SK-N-SH treated with all-trans-retinoic acid at 6 μM for 48 hours (cell line): ENCODE data around the gene STATH.

ENCODE experiments used
- ARNTL ChIP-seq: fragments of 450-650 bp; formaldehyde crosslinking; IDR thresholded peaks from 2 replicates; pipeline ENCODE4 v1.5.0; 2020; ENCODE audit warnings: low read depth, mild to moderate bottlenecking, moderate library complexity, borderline replicate concordance
- BACH2 ChIP-seq: fragments of 250-450 bp; sonication (Bioruptor Pico); IDR thresholded peaks from 2 replicates; pipeline ENCODE4 v1.9.0; 2021; ENCODE audit warnings: mild to moderate bottlenecking, borderline replicate concordance
- CREB5 ChIP-seq: fragments of 250-450 bp; sonication (Bioruptor Pico); IDR thresholded peaks from 2 replicates; pipeline ENCODE4 v1.5.1; 2020; ENCODE audit warnings: low read depth, mild to moderate bottlenecking, moderate library complexity
- CSRNP3 ChIP-seq: fragments of 250-450 bp; sonication (Bioruptor Pico); IDR thresholded peaks from 2 replicates; pipeline ENCODE4 v1.5.1; 2021; ENCODE audit warnings: mild to moderate bottlenecking, moderate library complexity
- PATZ1 ChIP-seq: fragments of 250-450 bp; sonication (Bioruptor Pico); IDR thresholded peaks from 2 replicates; pipeline ENCODE4 v1.8.0; 2020; ENCODE audit warnings: mild to moderate bottlenecking, moderate library complexity, borderline replicate concordance
- RARB ChIP-seq: fragments of 250-450 bp; sonication (Bioruptor Pico); IDR thresholded peaks from 2 replicates; pipeline ENCODE4 v1.8.0; 2021; ENCODE audit warnings: mild to moderate bottlenecking, moderate library complexity
- TSHZ2 ChIP-seq: fragments of 250-450 bp; sonication (Bioruptor Pico); IDR thresholded peaks from 2 replicates; pipeline ENCODE4 v1.5.0; 2020; ENCODE audit warnings: mild to moderate bottlenecking, moderate library complexity
- ZC3H10 ChIP-seq: fragments of 250-450 bp; sonication (Bioruptor Pico); IDR thresholded peaks from 2 replicates; pipeline ENCODE4 v1.5.1; 2021; ENCODE audit warnings: mild to moderate bottlenecking, moderate library complexity
- ZFP3 ChIP-seq: fragments of 250-450 bp; sonication (Bioruptor Pico); IDR thresholded peaks from 2 replicates; pipeline ENCODE4 v1.5.0; 2020; ENCODE audit warnings: mild to moderate bottlenecking, moderate library complexity
- ZFP30 ChIP-seq: fragments of 450-650 bp; formaldehyde crosslinking; IDR thresholded peaks from 2 replicates; pipeline ENCODE4 v1.5.0; 2022; ENCODE audit warnings: mild to moderate bottlenecking, moderate library complexity
- ZNF565 ChIP-seq: fragments of 450-650 bp; formaldehyde crosslinking; conservative IDR thresholded peaks from 2 replicates; pipeline ENCODE4 v1.5.0; 2020; ENCODE audit warnings: low read depth, mild to moderate bottlenecking, moderate library complexity

GRCh38 chr4:69974631-69975030 lies 21.1 kb upstream of the STATH start:
- TF ChIP-seq TSHZ2 (no peak), BACH2 (no peak), ARNTL (no peak), ZC3H10 (CRISPR knock-in tag) (no peak), ZFP3 (CRISPR knock-in tag) (no peak), ZFP30 (CRISPR knock-in tag) (no peak), CREB5 (CRISPR knock-in tag) (no peak), RARB (no peak), ZNF565 (no peak), PATZ1 (no peak), CSRNP3 (CRISPR knock-in tag) (no peak)
